ENCODE measurements around the gene TEPSIN.

The TEPSIN gene

GRCh38 chr17:81179861-81180260 lies 59.0 kb downstream of the TEPSIN start:
- no peak overlapping the region for H3K4me3 ChIP-seq (ENCODE audit: low read depth, low read length)
- no peak for DNase-seq (ENCODE audit: low read depth)

- no peak for DNase-seq (ENCODE audit: low read depth)
Measured at GRCh38 chr17:81179220-81179619, 59.6 kb downstream of the TEPSIN start.

More at GRCh38 chr17:81179220-81179619, 59.6 kb downstream of the TEPSIN start:
- no peak overlapping the region for H3K4me3 ChIP-seq (ENCODE audit: low read depth, low read length)

Data from skeletal muscle cell (primary cell).